ENCODE data around the gene WWP2.

WWP2 gene

GRCh38 chr16:69937465-69937951, 175.4 kb downstream of the WWP2 start:
- TF ChIP-seq TCF12 (IDR thresholded peaks at IDR 0.05; ENCODE audit: low read depth) (no peak), EGR1 (IDR thresholded peaks at IDR 0.05) (no peak), TEAD4 (IDR thresholded peaks at IDR 0.05) (no peak), RAD21 (IDR thresholded peaks at IDR 0.05; ENCODE audit: low read depth) (no peak), CREB1 (IDR thresholded peaks at IDR 0.05; ENCODE audit: low read depth) (no peak), CEBPB (IDR thresholded peaks at IDR 0.05) (no peak), TAF1 (IDR thresholded peaks at IDR 0.05; ENCODE audit: low read depth) (no peak), EP300 (IDR thresholded peaks at IDR 0.05; ENCODE audit: borderline replicate concordance) (no peak), ZBTB7A (IDR thresholded peaks at IDR 0.05; ENCODE audit: low read depth) (no peak), USF1 (IDR thresholded peaks at IDR 0.05) (no peak), NFIC (IDR thresholded peaks at IDR 0.05) (no peak), YY1 (IDR thresholded peaks at IDR 0.05; ENCODE audit: low read depth) (no peak)
- TF ChIP-seq, protein P1, sequence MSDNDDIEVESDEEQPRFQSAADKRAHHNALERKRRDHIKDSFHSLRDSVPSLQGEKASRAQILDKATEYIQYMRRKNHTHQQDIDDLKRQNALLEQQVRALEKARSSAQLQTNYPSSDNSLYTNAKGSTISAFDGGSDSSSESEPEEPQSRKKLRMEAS (IDR thresholded peaks at IDR 0.05), result no peak
- TF ChIP-seq, protein P2, sequence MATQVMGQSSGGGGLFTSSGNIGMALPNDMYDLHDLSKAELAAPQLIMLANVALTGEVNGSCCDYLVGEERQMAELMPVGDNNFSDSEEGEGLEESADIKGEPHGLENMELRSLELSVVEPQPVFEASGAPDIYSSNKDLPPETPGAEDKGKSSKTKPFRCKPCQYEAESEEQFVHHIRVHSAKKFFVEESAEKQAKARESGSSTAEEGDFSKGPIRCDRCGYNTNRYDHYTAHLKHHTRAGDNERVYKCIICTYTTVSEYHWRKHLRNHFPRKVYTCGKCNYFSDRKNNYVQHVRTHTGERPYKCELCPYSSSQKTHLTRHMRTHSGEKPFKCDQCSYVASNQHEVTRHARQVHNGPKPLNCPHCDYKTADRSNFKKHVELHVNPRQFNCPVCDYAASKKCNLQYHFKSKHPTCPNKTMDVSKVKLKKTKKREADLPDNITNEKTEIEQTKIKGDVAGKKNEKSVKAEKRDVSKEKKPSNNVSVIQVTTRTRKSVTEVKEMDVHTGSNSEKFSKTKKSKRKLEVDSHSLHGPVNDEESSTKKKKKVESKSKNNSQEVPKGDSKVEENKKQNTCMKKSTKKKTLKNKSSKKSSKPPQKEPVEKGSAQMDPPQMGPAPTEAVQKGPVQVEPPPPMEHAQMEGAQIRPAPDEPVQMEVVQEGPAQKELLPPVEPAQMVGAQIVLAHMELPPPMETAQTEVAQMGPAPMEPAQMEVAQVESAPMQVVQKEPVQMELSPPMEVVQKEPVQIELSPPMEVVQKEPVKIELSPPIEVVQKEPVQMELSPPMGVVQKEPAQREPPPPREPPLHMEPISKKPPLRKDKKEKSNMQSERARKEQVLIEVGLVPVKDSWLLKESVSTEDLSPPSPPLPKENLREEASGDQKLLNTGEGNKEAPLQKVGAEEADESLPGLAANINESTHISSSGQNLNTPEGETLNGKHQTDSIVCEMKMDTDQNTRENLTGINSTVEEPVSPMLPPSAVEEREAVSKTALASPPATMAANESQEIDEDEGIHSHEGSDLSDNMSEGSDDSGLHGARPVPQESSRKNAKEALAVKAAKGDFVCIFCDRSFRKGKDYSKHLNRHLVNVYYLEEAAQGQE (IDR thresholded peaks at IDR 0.05; ENCODE audit: low read depth), result no peak

- no peak for TF ChIP-seq ZBTB7A (IDR thresholded peaks at IDR 0.05; ENCODE audit: low read depth)
- TF ChIP-seq CEBPB (IDR thresholded peaks at IDR 0.05), result no peak
- no peak for TF ChIP-seq RAD21 (IDR thresholded peaks at IDR 0.05; ENCODE audit: low read depth)
- no peak for TF ChIP-seq EP300 (IDR thresholded peaks at IDR 0.05; ENCODE audit: borderline replicate concordance)
- no peak for TF ChIP-seq EGR1 (IDR thresholded peaks at IDR 0.05)
- TF ChIP-seq TCF12 (IDR thresholded peaks at IDR 0.05; ENCODE audit: low read depth), result no peak
- no peak for TF ChIP-seq YY1 (IDR thresholded peaks at IDR 0.05; ENCODE audit: low read depth)
- TF ChIP-seq NFIC (IDR thresholded peaks at IDR 0.05), result no peak
- TF ChIP-seq, protein P1 (IDR thresholded peaks at IDR 0.05), result no peak
Measured at GRCh38 chr16:69938981-69939820, 177.1 kb downstream of the WWP2 start.

- no peak for TF ChIP-seq TCF12 (IDR thresholded peaks at IDR 0.05; ENCODE audit: low read depth)
- TF ChIP-seq USF1 (IDR thresholded peaks at IDR 0.05), result no peak
- no peak for TF ChIP-seq EP300 (IDR thresholded peaks at IDR 0.05; ENCODE audit: borderline replicate concordance)
- TF ChIP-seq TEAD4 (IDR thresholded peaks at IDR 0.05), result no peak
- TF ChIP-seq, protein P2 (IDR thresholded peaks at IDR 0.05; ENCODE audit: low read depth), result no peak
- no peak for TF ChIP-seq FOXM1 (IDR thresholded peaks at IDR 0.05; ENCODE audit: borderline replicate concordance, low read depth)
- no peak for TF ChIP-seq EGR1 (IDR thresholded peaks at IDR 0.05)
- TF ChIP-seq NFIC (IDR thresholded peaks at IDR 0.05), result no peak
Measured at GRCh38 chr16:69939821-69940585, 177.9 kb downstream of the WWP2 start.

DNA sequence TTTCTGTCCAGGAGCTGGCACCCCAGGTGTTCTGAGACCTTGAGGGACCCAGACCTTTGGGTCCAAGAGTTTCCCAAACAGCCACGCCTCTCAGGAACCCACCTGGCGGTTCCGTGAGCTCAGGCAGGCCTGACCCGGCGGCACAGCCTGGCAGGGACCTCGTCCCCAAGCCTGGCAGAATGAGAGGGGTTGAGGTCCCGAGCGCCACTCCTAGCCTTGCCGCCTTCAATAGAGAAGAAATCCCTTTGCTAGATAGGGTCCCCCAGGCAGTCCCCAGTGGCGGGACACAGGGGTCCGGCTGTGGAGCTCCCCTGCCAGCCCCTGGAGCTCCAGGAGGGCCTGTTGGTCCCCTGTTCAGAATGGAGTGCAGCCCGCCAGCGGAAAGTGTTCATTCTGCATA, 178.5 kb downstream of the WWP2 start:
- no peak for TF ChIP-seq USF1 (IDR thresholded peaks at IDR 0.05)
- no peak for TF ChIP-seq YY1 (IDR thresholded peaks at IDR 0.05; ENCODE audit: low read depth)
- no peak for TF ChIP-seq TEAD4 (IDR thresholded peaks at IDR 0.05)
- TF ChIP-seq TAF1 (IDR thresholded peaks at IDR 0.05; ENCODE audit: low read depth), result no peak
- TF ChIP-seq EP300 (IDR thresholded peaks at IDR 0.05; ENCODE audit: borderline replicate concordance), result no peak
- TF ChIP-seq RAD21 (IDR thresholded peaks at IDR 0.05; ENCODE audit: low read depth), result no peak
- TF ChIP-seq TCF12 (IDR thresholded peaks at IDR 0.05; ENCODE audit: low read depth), result no peak
- no peak for TF ChIP-seq FOXM1 (IDR thresholded peaks at IDR 0.05; ENCODE audit: borderline replicate concordance, low read depth)
